GM20431 (cell line): ENCODE results near the gene TWF2.

ENCODE experiments used
- in situ Hi-C: fragments of 300-500 bp; cut with MseI, MboI; formaldehyde crosslinking; loops from one replicate; pipeline ENCODE4 v1.15.0; 2020; ENCODE audit warnings: low sequenced_read_pairs; ENCODE audit not compliant: unreplicated experiment

TWF2 gene

GRCh38 chr3:52259448-52259847 is 20.5 kb upstream of the TWF2 start:
- in situ Hi-C loops, result no loop called here

GRCh38 chr3:52259035-52259434 is 20.1 kb upstream of the TWF2 start:
- in situ Hi-C loops, result no loop called here

GRCh38 chr3:52257911-52258310 is 19.0 kb upstream of the TWF2 start:
- in situ Hi-C loops, result no loop called here

DNA sequence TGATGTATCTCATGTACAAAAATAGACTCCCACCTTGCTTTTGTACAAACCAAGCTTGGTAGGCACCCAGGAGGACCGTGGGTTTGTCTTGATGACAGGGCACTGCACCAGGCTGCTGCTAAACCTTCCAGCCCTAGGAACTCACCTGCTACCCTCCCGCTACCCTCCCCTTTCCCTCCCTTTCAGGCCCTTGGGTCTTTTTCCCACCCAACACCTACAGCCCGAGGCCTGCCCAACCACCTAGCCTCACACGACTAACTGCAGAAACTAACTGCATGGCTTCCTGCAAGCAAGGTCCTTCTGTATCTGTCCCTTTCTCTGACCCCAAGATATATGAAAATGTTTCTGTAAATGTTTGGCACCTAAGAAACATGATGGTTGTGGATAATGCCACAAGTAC is 17.7 kb upstream of the TWF2 start:
- in situ Hi-C loops, result no loop called here

GRCh38 chr3:52256159-52256558 is 17.2 kb upstream of the TWF2 start:
- in situ Hi-C loops, result no loop called here

DNA sequence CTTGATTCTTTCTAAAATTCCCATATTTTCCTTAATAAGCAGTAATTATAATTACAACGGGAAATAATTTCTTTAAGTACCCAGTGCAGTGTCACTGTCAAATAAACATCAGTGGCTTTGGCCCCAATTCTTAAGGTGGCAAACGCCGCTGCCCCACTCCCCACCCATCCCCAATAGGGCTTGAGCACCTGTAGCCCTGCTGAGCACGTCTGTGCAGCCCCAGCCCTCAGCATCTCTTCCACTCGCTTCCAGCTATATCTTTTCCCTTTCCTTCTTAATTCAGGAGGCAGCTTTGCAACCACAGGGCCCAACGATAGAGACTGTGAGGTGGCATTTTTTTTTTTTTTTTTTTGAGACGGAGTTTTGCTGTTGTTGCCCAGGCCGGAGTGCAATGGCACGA is 15.7 kb upstream of the TWF2 start:
- in situ Hi-C loops, result no loop called here

DNA sequence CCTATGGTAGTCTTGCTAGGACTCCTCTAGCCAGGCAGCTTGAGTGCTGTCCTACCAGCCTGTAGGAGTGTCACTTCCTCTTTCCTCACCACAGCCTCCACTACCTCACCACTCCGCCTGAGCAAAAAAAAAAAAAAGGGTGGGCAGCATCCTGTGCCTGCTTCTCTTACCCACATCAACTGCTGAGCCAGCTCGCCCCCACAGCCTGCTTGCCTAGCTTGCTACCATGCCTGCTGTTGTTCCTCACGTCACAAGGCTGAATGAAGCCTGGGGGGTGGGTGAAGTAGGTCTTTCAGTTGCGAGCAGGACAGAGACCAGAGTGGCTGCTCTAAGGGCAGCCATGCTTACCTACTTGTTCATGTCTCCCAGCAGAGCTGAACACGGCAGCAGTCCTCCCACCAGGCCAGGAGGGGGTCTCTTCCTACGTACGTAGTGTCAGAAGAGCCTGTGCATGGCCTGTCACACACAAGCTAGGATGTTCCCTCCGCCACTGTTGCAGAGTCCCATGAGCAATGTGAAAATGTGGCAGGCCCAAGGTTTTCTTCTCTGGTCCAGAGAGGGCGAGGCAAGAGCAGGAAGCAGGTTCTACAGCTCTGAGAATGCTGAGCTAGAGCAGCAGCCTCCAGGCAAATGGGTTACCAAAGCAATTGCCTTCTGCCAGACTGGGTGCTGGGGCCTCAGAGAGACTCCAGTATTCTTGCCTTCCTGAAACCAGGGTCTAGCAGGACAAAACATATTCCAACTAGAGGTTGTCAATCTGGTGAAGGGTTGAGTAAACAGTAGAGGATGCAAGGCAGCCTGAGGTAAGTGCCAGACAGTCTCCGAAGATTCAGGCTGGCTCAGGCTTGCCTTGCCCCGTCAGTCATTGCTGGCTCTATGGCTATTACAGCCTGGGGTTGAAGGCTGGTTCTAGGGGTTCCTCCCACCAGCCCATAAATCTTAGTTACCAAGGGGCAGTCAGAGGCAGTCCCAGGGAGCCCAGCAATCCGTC is 14.7 kb upstream of the TWF2 start:
- in situ Hi-C loops, result no loop called here

DNA sequence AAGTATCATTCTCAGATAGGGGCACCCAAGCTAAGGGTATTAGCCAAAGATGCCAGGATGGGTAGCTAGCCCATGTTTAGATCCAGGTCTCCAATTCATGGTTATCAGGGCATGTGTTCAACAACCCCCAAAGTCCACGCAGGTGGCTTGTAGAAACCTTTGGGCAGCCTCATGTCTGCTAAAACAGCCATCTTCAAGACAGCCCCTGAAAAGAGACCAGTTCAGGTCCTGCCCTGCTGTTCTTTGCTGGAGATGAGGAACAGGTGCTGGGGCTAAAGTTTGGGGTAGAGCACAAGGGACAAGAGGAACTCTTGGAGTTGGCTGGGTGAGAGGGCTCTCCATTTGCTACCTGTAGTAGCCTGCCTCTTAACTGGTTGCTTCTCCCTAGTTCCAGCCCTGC is 11.2 kb upstream of the TWF2 start:
- in situ Hi-C loops, result no loop called here

DNA sequence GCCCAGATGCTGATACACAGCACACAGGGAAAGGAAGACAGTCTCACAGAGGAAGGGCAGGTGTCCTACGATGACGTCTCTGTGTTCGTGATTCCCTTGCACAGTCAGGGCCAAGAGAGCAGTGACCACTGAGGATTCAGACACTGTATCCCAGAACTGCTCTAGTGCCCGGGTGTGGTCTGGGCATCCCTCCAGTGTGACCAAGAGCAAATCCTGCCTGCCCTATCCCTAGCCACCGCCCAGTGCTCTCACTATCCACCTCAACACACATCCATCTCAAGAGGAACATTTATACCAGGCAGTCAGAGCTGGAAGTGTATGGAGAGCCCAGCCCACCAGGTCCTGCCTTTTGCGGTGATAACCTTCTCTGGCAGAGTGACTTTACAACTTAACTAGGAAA is 10.7 kb upstream of the TWF2 start:
- in situ Hi-C loops, result no loop called here

DNA sequence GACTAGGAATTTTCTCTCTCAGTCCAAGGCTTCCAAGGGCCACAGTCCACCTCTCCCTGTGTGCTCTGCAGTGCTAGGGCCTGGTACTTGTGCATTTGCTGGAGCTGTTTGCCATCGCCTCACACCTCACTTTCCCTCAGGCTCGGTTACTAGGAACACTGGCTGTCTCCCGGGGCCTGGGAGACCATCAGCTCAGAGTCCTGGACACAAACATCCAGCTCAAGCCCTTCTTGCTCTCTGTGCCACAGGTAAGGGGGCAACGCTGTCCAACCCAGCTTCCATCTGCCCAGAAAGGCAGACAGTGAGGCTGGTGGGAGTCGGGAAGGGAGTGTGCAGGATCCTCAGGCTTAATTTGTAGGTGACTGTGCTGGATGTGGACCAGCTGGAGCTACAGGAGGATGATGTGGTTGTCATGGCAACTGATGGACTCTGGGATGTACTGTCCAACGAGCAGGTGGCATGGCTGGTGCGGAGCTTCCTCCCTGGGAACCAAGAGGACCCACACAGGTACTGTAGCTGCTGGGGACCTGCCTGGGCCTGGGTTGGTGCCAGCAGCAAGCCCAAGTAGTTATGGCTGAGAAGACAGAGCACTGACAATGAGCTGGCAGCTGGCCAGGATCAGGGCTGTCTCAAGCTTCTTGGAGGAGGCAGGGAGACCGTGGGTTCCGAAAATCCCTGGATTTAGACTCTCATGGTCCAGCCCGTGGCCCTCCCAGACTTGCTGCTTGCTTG is 10.0 kb upstream of the TWF2 start:
- in situ Hi-C loops, result no loop called here

DNA sequence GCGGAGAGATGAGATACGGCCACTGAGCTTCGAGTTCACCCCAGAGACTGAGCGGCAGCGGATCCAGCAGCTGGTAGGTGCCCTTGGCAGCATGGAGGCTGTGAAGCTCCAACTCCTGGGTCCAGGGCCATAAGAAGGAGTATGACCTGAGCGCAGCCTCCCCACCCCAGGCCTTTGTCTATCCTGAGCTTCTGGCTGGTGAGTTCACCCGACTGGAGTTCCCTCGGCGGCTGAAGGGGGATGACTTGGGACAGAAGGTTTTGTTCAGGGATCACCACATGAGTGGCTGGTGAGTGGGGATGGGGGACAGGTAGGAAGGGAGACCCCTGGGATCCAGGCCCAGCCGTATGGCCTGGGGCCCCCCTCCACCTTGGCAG is 9.2 kb upstream of the TWF2 start:
- in situ Hi-C loops, result no loop called here

- in situ Hi-C loops, result no loop called here
Measured at GRCh38 chr3:52247409-52248164, 8.6 kb upstream of the TWF2 start.

GRCh38 chr3:52246728-52247408 is 7.9 kb upstream of the TWF2 start:
- in situ Hi-C loops, result no loop called here

GRCh38 chr3:52246264-52246620 is 7.3 kb upstream of the TWF2 start:
- in situ Hi-C loops, result no loop called here

DNA sequence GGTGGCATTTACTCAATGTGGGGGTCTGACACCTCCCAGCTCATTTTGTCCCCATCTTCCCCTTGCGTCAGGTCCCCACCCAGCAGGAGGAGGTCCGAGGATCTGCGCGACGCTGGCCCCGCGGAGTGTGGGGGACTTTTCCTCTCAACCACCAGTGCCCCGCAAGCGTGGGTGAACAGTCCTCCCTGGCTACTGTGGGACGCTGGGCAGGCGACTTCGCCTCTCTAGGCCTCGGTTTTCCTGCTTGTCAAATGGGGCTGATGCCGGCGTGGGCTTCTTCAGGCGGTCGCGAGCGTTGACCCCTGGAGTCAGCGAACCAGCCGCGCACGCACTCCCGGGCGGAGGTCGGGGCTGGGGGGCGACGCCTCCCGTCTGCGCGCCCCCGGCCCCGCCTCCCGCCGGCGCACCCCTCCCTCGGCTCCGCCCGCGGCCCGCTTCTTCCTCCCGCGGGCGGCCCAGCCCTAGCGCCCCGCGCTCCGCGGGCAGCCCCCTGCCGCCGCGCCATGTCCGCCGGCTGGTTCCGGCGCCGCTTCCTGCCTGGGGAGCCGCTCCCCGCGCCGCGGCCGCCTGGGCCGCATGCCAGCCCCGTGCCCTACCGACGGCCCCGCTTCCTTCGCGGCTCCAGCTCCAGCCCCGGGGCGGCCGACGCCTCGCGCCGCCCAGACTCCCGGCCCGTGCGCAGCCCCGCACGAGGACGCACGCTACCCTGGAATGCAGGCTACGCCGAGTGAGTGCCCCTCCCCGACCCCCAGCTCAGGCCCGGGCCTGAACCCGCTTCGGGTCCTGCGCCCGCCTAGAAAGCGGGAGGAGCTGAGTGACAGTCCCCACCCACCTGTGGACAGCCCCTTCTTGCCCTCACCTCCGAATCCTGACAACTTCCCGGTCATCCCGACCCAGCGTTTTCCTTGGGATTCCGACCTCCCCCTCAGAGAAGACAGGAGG is 6.6 kb upstream of the TWF2 start, which contains the start of gene PPM1M:
Gene PPM1M, plus strand, starts transcription at position 438 of the 942 bp plus-strand sequence. Its CDS starts 66 bp downstream, at position 504.
- in situ Hi-C loops, result no loop called here

DNA sequence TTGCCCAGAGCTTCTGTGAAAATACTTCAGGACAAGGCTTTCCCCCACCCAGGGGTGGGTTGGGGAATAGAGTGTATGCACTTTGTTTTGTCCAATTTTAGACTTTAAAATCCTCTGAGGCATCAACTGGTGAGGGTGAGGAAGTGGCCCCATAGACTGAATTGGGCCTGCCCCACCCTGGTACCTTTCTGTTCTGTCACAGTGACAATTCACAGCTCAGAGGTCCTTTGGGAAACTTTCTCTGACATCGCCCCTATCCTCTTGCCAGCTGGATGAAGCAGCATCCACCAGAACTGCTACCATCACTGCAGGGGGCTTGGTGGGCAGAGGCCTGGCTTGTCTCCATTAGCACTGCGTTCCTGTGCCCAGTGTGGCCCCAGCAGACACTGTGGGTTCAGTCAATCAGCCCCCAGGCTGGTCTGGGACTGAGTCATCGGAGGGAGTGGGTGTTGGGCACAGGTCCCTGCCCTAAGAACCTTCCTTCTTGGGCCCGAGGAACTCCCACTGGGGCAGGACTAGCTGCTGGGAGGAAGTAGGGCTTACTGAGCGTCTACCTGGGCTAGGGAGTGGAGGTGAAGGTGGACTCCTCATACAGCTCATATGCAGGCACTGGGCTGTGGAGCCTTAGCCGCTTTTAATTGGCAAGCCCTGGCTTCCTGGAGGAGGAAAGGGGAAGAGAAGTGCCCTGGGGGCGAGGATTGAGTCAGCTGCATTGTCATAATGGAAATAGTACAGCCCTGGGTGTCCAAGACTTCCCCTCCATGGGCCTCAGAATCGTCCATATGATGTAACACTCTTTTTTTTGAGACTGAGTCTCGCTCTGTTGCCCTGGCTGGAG is 5.1 kb upstream of the TWF2 start:
- in situ Hi-C loops, result no loop called here

- in situ Hi-C loops, result no loop called here
Measured at GRCh38 chr3:52242039-52242438, 3.1 kb upstream of the TWF2 start.

DNA sequence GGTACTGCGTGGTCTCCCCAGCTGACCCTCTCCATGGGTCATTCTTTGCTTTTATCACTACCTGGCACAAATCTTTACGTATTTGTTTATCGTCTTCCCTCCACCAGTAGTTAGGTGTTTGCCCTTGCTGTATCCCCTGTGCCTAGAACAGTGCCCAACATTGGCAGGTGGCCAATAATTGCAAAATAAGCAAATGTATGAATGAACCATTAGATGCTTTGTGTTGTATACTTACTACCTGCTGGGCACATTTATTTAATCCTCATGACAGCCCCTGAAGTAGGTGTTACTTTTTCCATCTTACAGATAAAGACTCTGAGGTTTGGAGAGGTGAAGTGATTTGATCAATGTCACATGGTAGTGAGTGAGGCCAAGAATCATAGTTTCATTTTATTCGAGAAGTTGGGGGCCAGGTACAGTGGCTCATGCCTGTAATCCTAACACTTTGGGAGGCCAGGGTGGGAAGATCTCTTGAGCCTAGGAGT is 2.0 kb upstream of the TWF2 start:
- in situ Hi-C loops, result no loop called here
